HFFc6 (cell line): ENCODE data around the gene ANKRD11. TPM values are rescaled to one million over a fixed set of nuclear protein-coding genes. Genes with fewer than 3 reads are reported as not detected.
A peak's percentile ranks its signal among the peaks of the same experiment; 100 is the strongest.

Experiments
- DNase-seq: peaks from one replicate; pipeline ENCODE4 v3.0.0-alpha.2; 2018
- H3K27ac Mint-ChIP-seq: 2 replicates; pipeline ENCODE4 v1.8.0; 2020; ENCODE audit warnings: mild to moderate bottlenecking, mixed read lengths
- H3K27me3 Mint-ChIP-seq: 2 replicates; pipeline ENCODE4 v1.8.0; 2021; ENCODE audit warnings: mild to moderate bottlenecking, moderate library complexity, mixed read lengths; ENCODE audit not compliant: insufficient read depth
- H3K36me3 Mint-ChIP-seq: 2 replicates; pipeline ENCODE4 v1.8.0; 2021; ENCODE audit warnings: low read depth, mixed read lengths
- H3K4me1 Mint-ChIP-seq: 2 replicates; pipeline ENCODE4 v1.8.0; 2020; ENCODE audit warnings: low read depth, mixed read lengths
- H3K4me3 Mint-ChIP-seq: 2 replicates; pipeline ENCODE4 v1.8.0; 2020; ENCODE audit warnings: mild to moderate bottlenecking, moderate library complexity, mixed read lengths
- H3K9me3 Mint-ChIP-seq: 2 replicates; pipeline ENCODE4 v1.8.0; 2020; ENCODE audit warnings: mild to moderate bottlenecking, mixed read lengths
- total RNA-seq, 6 experiments: library from RNA; stranded (reverse); fragmentation: NEBNext Ultra II Directional; extraction: Animal tissue kit (Norgen Biotek cat#: 25700); gene quantifications; 2 replicates in 1 of 6; 3 replicates in 5 of 6; pipeline ENCODE4 v1.2.3, GENCODE V29; 2021
- TF ChIP-seq, protein P1 (sequence below): fragments of 200-600 bp; sonication (generic); IDR thresholded peaks from 2 replicates; pipeline ENCODE4 v1.5.0; 2021; ENCODE audit warnings: antibody characterized with exemption, mild to moderate bottlenecking

Gene ANKRD11
- total RNA-seq, 6 experiments from 2014 or later = 110 to 120 (median 116) TPM

DNA sequence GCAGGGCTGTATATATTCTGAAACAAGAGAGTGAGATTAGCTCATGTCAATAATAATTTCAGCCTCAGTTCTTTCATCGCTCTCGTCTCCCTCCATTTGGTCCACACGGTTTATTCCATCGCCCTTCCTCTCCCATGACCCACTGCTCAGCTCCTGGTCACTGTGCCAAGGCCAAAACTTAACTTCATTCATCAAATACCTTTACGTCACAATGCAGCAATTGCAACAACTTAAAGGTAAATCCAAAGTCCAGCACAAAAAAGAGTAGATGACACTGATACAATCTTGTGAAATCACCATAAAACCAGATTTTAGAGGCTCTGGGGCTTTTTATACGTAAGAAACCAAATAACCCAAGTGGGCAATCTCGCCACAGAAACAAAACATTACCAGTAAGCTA is 72.0 kb downstream of the ANKRD11 start:
- H3K36me3 Mint-ChIP-seq = peaks cover 11% of the 10 kb centered on the region
- H3K4me3 Mint-ChIP-seq = no peak overlapping the region
- no peak for DNase-seq
- TF ChIP-seq, protein P1, sequence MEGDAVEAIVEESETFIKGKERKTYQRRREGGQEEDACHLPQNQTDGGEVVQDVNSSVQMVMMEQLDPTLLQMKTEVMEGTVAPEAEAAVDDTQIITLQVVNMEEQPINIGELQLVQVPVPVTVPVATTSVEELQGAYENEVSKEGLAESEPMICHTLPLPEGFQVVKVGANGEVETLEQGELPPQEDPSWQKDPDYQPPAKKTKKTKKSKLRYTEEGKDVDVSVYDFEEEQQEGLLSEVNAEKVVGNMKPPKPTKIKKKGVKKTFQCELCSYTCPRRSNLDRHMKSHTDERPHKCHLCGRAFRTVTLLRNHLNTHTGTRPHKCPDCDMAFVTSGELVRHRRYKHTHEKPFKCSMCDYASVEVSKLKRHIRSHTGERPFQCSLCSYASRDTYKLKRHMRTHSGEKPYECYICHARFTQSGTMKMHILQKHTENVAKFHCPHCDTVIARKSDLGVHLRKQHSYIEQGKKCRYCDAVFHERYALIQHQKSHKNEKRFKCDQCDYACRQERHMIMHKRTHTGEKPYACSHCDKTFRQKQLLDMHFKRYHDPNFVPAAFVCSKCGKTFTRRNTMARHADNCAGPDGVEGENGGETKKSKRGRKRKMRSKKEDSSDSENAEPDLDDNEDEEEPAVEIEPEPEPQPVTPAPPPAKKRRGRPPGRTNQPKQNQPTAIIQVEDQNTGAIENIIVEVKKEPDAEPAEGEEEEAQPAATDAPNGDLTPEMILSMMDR = no peak
- H3K27me3 Mint-ChIP-seq = peaks cover 2% of the 10 kb centered on the region; the same call in 1 of the 2 replicates
- H3K27ac Mint-ChIP-seq = peak overlapping the region; percentile 48; the same call in 1 of the 2 replicates
- H3K9me3 Mint-ChIP-seq = no peaks in the 10 kb centered on the region
- peaks cover 49% of the 10 kb centered on the region for H3K4me1 Mint-ChIP-seq

- Mint-ChIP-seq H3K4me3 (no peak overlapping the region), H3K9me3 (no peaks in the 10 kb centered on the region), H3K36me3 (peaks cover 11% of the 10 kb centered on the region), H3K27ac (no peak overlapping the region), H3K4me1 (peaks cover 44% of the 10 kb centered on the region), H3K27me3 (peaks cover 2% of the 10 kb centered on the region; the same call in 1 of the 2 replicates)
- no peak for DNase-seq
- TF ChIP-seq, protein P1 = no peak
Observed at GRCh38 chr16:89417352-89417751, 73.0 kb downstream of the ANKRD11 start.

DNA sequence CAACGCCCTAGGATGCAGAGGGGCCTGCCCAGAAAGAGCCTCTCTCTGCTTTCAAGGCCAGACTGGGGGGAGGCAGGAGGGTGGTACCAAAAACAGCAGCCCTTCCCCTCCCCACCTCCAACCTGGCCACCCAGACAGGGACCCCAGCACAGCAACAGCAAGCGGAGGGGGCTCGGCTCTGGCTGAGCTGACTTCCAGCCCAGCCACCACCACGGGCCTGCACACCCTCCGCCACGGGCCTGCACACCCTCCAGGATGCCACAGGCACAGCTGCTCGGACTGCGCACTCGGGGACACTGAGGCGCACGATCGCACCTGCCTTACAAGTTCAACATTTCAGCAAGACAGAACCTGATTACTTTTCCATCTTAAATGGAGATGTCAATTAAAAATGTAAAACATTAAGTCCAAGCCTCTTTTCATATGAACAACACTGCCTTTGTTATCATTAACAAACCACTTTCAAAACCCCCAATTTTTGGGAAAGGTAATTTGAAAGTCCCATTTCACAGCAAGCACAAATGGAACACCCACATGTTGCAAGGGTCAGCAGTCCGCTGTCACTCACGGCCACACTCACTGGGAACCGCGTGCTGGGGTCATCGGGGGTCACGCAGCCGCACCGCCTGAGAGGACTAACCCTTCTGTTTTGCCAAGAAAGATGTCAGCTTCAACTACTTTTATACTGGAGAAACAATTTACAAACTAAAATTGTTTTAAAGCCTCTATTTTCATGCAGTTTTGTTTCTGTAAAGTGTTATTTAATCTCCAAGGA is 76.4 kb downstream of the ANKRD11 start:
- Mint-ChIP-seq H3K4me1 (peaks cover 50% of the 10 kb centered on the region), H3K9me3 (no peaks in the 10 kb centered on the region)
- no peak for DNase-seq

GRCh38 chr16:89412811-89413210 is 77.5 kb downstream of the ANKRD11 start:
- peaks cover 57% of the 10 kb centered on the region for H3K4me1 Mint-ChIP-seq
- H3K27me3 Mint-ChIP-seq = peaks cover 3% of the 10 kb centered on the region; the same call in 1 of the 2 replicates
- H3K4me3 Mint-ChIP-seq = no peak overlapping the region
- H3K27ac Mint-ChIP-seq = peak overlapping the region; percentile 46
- H3K36me3 Mint-ChIP-seq = no peaks in the 10 kb centered on the region; the same call in 1 of the 2 replicates
- DNase-seq = no peak
- TF ChIP-seq, protein P1 = no peak
- no peaks in the 10 kb centered on the region for H3K9me3 Mint-ChIP-seq

More for the DNA sequence above, 76.4 kb downstream of the ANKRD11 start:
- TF ChIP-seq, protein P1 = no peak
- H3K36me3 Mint-ChIP-seq = peaks cover 7% of the 10 kb centered on the region; the same call in 1 of the 2 replicates
- no peak overlapping the region for H3K4me3 Mint-ChIP-seq
- H3K27ac Mint-ChIP-seq = no peak overlapping the region
- peaks cover 3% of the 10 kb centered on the region; the same call in 1 of the 2 replicates for H3K27me3 Mint-ChIP-seq

DNA sequence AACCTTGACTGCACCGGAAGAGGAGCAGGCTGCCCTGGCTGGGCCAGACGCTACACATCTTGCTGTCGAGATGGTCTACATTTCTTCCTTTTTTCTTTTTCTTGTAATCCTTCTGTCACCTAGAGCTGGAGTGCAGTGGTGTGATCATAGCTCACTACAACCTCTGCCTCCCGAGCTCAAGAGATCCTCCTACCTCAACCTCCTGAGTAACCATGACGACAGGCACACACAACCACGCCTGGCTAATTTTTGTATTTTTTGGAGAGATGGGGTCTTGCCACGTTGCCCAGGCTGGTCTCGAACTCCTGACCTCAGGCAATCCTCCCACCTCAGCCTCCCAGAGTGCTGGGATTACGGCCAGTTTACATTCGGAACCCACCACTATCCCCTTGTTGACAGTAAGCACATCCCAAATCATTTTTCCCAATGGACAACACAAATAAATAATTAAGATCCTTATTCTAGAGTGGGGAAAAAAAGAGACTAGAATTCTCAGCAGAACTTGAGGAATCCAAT is 79.0 kb downstream of the ANKRD11 start:
- Mint-ChIP-seq H3K4me1 (peaks cover 59% of the 10 kb centered on the region), H3K4me3 (peak overlapping the region; percentile 52)

More for the DNA sequence above, 79.0 kb downstream of the ANKRD11 start:
- TF ChIP-seq, protein P1 = no peak
- H3K27ac Mint-ChIP-seq = peak overlapping the region; percentile 80
- H3K36me3 Mint-ChIP-seq = no peaks in the 10 kb centered on the region; the same call in 1 of the 2 replicates
- no peak for DNase-seq
- peaks cover 3% of the 10 kb centered on the region for H3K27me3 Mint-ChIP-seq
- H3K9me3 Mint-ChIP-seq = no peaks in the 10 kb centered on the region
